GM21723 (cell line): ENCODE data around the gene KLHDC10.
A peak's percentile ranks its signal among the peaks of the same experiment; 100 is the strongest.
"Not testable (repeated sequence)": the region's sequence is repeated elsewhere in the genome, so short reads cannot be mapped to it uniquely, and the experiment has no call there.

Experiments
- ATAC-seq: cut with Tn5 transposase; IDR thresholded peaks from one replicate; pipeline ENCODE4 v1.9.1; 2021; ENCODE audit warnings: mild to moderate bottlenecking, moderate library complexity; ENCODE audit not compliant: unreplicated experiment

Gene KLHDC10

GRCh38 chr7:130079846-130080394, 9.6 kb downstream of the KLHDC10 start:
- no peak for ATAC-seq

- not testable (repeated sequence) for ATAC-seq
These were observed 13.2 kb downstream of the KLHDC10 start for GRCh38 chr7:130083497-130083896.

GRCh38 chr7:130084037-130084875, 13.9 kb downstream of the KLHDC10 start:
- no peak for ATAC-seq

- ATAC-seq = not testable (repeated sequence)
These were observed 14.9 kb downstream of the KLHDC10 start for GRCh38 chr7:130085235-130085634.

- ATAC-seq = no peak
These were observed 16.6 kb downstream of the KLHDC10 start for GRCh38 chr7:130086938-130087337.

DNA sequence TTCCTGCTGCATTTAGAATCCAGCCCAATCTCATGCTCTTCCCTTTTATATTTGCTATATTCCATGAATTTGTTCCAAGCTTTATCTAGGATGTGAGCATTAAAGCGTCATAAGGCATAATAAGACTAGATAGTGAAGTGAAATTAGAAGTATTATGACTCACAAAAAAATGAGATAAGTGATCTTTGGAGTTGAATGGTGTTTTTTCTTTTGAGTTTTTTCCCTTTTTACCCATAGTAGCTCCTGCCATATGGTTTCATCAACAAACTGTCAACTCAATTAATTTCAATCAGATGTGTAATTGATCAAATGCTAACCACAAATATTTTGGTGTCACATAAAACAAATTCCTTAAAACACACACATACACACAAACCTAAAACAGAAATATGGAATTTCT, 17.0 kb downstream of the KLHDC10 start:
- no peak for ATAC-seq

- ATAC-seq = no peak
These were observed 20.6 kb downstream of the KLHDC10 start for GRCh38 chr7:130090745-130091532.

DNA sequence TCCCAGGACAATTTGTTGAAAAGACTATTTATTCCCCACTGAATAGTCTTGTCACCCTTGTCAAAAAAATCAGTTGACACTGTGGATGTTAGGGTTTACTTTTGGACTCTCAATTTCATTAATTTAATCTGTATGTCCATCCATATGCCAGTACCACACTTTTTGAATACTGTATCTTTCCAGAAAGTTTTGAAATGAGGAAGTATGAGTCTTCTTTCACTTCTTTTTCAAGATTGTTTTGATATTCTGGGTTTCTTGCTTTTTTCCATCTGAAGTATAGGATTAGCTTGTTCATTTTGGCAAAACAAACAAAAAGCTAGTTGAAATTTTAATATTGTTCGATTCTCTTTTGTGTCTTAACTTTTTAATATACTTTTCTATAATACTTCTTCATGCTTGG, 21.7 kb downstream of the KLHDC10 start:
- ATAC-seq = peak; percentile 36

- peak; percentile 55 for ATAC-seq
These were observed 22.3 kb downstream of the KLHDC10 start for GRCh38 chr7:130092598-130092997.

DNA sequence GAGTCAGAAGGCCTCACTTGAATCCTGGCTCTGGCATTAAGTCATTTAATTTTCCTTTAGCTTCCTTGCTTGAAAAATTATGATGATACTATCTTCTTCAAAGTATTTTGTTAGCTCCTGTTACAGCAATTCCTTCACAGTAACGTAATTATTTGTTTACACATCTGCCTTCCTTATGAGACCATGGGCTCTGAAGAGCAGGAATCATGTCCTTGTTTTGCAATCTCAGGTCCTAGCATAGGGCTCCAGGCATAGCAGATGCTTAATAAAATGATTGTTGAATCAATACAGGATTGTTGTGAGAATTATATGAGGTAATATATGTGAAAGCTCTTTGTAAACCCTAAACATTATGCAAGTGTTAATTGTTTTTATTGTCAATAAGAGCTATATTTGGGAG, 25.5 kb downstream of the KLHDC10 start:
- no peak for ATAC-seq

- no peak for ATAC-seq
These were observed 26.0 kb downstream of the KLHDC10 start for GRCh38 chr7:130096243-130096827.

- no peak for ATAC-seq
These were observed 29.0 kb downstream of the KLHDC10 start for GRCh38 chr7:130099331-130099730.

DNA sequence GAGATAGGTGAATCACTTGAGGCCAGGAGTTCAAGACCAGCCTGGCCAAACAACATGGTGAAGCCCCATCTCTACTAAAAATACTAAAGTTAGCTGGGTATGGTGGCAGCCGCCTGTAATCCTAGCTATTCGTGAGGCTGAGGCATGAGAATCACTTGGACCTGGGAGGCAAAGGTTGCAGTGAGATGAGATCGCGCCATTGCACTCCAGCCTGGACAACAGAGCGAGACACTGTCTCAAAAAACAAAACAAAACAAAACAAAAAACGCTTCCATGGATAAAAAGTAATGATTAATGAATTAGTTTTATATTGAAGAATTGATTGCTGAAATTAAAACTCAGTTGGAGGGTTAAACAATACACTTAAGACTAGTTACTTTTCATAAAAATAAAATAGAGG, 32.3 kb downstream of the KLHDC10 start:
- ATAC-seq = no peak

DNA sequence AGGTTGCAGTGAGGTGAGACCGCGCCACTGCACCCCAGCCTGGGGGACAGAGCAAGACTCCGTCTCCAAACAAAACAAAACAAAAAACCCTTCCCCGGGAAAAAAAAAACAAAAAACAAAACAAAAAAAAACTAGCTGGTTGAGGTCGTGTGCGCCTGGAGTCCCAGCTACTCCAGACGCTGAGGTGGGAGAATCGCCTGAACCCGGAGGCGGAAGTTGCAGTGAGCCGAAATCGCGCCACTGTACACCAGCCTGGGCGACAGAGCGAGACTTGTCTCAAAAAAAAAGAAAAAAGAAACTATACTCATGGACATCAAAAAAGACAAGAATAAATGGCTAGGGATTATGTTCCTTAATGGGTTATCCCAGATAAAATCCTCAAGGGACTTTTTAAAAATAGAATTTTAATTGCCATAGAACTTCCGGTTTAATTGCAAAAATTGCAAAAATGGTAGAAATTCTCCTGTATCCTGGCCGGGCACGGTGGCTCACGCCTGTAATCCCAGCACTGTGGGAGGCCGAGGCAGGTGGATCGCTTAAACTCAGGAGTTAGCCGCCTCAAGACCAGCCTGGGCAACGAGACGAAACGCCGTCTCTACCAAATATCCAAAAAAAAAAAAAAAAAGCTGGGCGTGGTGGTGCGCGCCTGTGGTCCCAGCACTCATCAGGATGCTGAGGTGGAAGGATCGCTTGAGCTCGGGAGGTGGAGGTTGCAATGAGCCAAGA, 37.8 kb downstream of the KLHDC10 start:
- no peak for ATAC-seq

GRCh38 chr7:130108809-130109208, 38.5 kb downstream of the KLHDC10 start:
- no peak for ATAC-seq

- ATAC-seq = no peak
These were observed 41.8 kb downstream of the KLHDC10 start for GRCh38 chr7:130112093-130112492.

GRCh38 chr7:130112662-130113425, 42.5 kb downstream of the KLHDC10 start:
- ATAC-seq = no peak

DNA sequence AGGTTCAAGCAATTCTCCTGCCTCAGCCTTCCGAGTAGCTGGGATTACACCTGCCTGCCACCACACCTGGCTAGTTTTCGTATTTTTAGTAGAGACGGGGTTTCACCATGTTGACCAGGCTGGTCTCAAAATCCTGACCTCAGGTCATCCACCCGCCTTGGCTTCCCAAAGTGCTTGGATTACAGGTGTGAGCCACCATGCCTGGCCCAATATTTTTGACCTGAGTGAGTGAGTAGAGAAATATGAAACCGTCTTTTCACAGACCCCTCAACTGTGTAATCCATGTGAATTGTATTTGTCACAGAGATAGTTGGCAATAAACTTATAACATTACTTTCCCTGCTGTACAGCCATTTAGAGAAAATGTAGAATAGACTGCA, 43.1 kb downstream of the KLHDC10 start:
- ATAC-seq = not testable (repeated sequence)

GRCh38 chr7:130113887-130114286, 43.6 kb downstream of the KLHDC10 start:
- ATAC-seq = no peak

- ATAC-seq = peak; percentile 82
These were observed 44.0 kb downstream of the KLHDC10 start for GRCh38 chr7:130114374-130114773.
